Trophoblast cell (in vitro differentiated cells and primary cell): Measurements from ENCODE around the gene DNAJC5G.

Experiments
- DNase-seq, 2 donors: peaks; one replicate each; pipeline ENCODE4 v3.0.0-alpha.2; 2016
- H2AFZ ChIP-seq: 2 replicates; pipeline ENCODE4 v1.6.1; 2013; ENCODE audit warnings: low read length, moderate library complexity, mild to moderate bottlenecking; ENCODE audit not compliant: insufficient read depth, poor library complexity
- H2AK5ac ChIP-seq: 2 replicates; pipeline ENCODE4 v1.6.1; 2013; ENCODE audit warnings: mild to moderate bottlenecking, low read length
- H2BK120ac ChIP-seq: 2 replicates; pipeline ENCODE4 v1.6.1; 2013; ENCODE audit warnings: low read length, mild to moderate bottlenecking, moderate library complexity; ENCODE audit not compliant: insufficient read depth, poor library complexity
- H2BK12ac ChIP-seq: 2 replicates; pipeline ENCODE4 v1.6.1; 2013; ENCODE audit warnings: mild to moderate bottlenecking, low read length, moderate library complexity
- H2BK5ac ChIP-seq: 2 replicates; pipeline ENCODE4 v1.6.1; 2013; ENCODE audit warnings: low read length, low read depth, moderate library complexity, mild to moderate bottlenecking; ENCODE audit not compliant: poor library complexity
- H3K14ac ChIP-seq: 2 replicates; pipeline ENCODE4 v1.6.1; 2013; ENCODE audit warnings: mild to moderate bottlenecking, low read length
- H3K18ac ChIP-seq: 2 replicates; pipeline ENCODE4 v1.6.1; 2013; ENCODE audit warnings: mild to moderate bottlenecking, low read length
- H3K23ac ChIP-seq: 2 replicates; pipeline ENCODE4 v1.6.1; 2013; ENCODE audit warnings: low read length
- H3K27ac ChIP-seq: 2 replicates; pipeline ENCODE4 v1.5.1; 2013; ENCODE audit warnings: low read depth, mild to moderate bottlenecking, inconsistent platforms, low read length, moderate library complexity
- H3K27me3 ChIP-seq: 2 replicates; pipeline ENCODE4 v1.6.1; 2013; ENCODE audit warnings: inconsistent platforms, mild to moderate bottlenecking, low read length, moderate library complexity; ENCODE audit not compliant: insufficient read depth
- H3K36me3 ChIP-seq, 2 experiments: 1 replicate in 1 of 2; 2 replicates in 1 of 2; pipeline ENCODE4 v1.6.1; 2013; ENCODE audit warnings: low read length in 2 of 2, mild to moderate bottlenecking in 2 of 2, moderate library complexity in 1 of 2; ENCODE audit not compliant: insufficient read depth in 2 of 2, control insufficient read depth in 1 of 2
- H3K4ac ChIP-seq: 2 replicates; pipeline ENCODE4 v1.6.1; 2013; ENCODE audit warnings: low read depth, mild to moderate bottlenecking, low read length, moderate library complexity
- H3K4me1 ChIP-seq, 2 experiments: 1 replicate in 1 of 2; 2 replicates in 1 of 2; pipeline ENCODE4 v1.6.1; 2013; ENCODE audit warnings: low read length in 2 of 2, mild to moderate bottlenecking in 2 of 2, moderate library complexity in 1 of 2; ENCODE audit not compliant: insufficient read depth in 2 of 2, control insufficient read depth in 1 of 2
- H3K4me2 ChIP-seq: 2 replicates; pipeline ENCODE4 v1.6.1; 2013; ENCODE audit warnings: inconsistent platforms, mild to moderate bottlenecking, low read length, moderate library complexity
- H3K4me3 ChIP-seq: 2 replicates; pipeline ENCODE4 v1.5.1; 2013; ENCODE audit warnings: mild to moderate bottlenecking, low read depth, low read length, inconsistent platforms
- H3K79me1 ChIP-seq: one replicate; pipeline ENCODE4 v1.6.1; 2013; ENCODE audit warnings: low read length
- H3K79me2 ChIP-seq: 2 replicates; pipeline ENCODE4 v1.6.1; 2013; ENCODE audit warnings: low read length, mild to moderate bottlenecking; ENCODE audit not compliant: control insufficient read depth, insufficient read depth, poor library complexity
- H3K9ac ChIP-seq: 2 replicates; pipeline ENCODE4 v1.6.1; 2013; ENCODE audit warnings: mild to moderate bottlenecking, low read length
- H3K9me3 ChIP-seq: 2 replicates; pipeline ENCODE4 v1.6.1; 2013; ENCODE audit warnings: low read depth, mild to moderate bottlenecking, control low read depth, inconsistent platforms, low read length; ENCODE audit not compliant: insufficient read depth
- H4K12ac ChIP-seq: 2 replicates; pipeline ENCODE4 v1.6.1; 2013; ENCODE audit warnings: low read depth, mild to moderate bottlenecking, low read length, moderate library complexity
- H4K8ac ChIP-seq: 2 replicates; pipeline ENCODE4 v1.6.1; 2013; ENCODE audit warnings: low read depth, mild to moderate bottlenecking, low read length, moderate library complexity
- H4K91ac ChIP-seq: one replicate; pipeline ENCODE4 v1.6.1; 2013; ENCODE audit warnings: low read depth, mild to moderate bottlenecking, low read length, moderate library complexity
- WGBS: extraction: QIAGEN DNeasy Blood & Tissue Kit; methylation state at CpG from one replicate; pipeline ENCODE4 v1.1.7; 2013; ENCODE audit warnings: missing lambda C conversion rate; ENCODE audit not compliant: insufficient read length, insufficient coverage; ENCODE audit errors: extremely low coverage; 5-methylcytosine and 5-hydroxymethylcytosine counted together

The DNAJC5G gene

DNA sequence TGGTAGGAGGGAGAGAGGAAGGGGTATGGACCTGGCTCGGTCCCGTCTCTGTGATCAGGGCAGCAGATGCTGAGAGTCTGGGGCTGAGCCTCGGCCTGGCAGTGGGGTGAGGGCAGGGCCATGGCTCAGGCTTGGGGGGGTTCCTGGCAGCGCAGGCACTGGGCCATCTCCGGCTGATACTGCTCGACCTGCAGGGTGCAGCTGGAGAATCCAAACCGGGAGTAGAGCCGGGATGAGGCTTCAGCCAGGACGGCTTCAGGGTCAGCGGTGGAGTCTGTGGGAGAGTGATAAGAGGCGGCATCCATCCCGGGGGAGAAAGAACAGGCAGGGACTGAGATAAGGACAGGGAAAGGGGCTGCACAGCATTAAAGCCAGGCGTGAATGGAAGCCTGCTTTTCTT is 20.0 kb upstream of the DNAJC5G start:
- no peak overlapping the region for H3K27ac ChIP-seq
- H3K79me1 ChIP-seq: no peaks in the 10 kb centered on the region
- H3K4me2 ChIP-seq: no peak overlapping the region
- no peaks in the 10 kb centered on the region for H3K4me1 ChIP-seq
- no peak for DNase-seq
- no peak overlapping the region for H2BK120ac ChIP-seq
- no peak overlapping the region for H2AFZ ChIP-seq
- H2BK12ac ChIP-seq: no peak overlapping the region
- no peak overlapping the region for H3K4me3 ChIP-seq
- H3K18ac ChIP-seq: no peak overlapping the region
- no peak overlapping the region for H3K9ac ChIP-seq
- no peaks in the 10 kb centered on the region for H3K9me3 ChIP-seq
- no peak overlapping the region for H4K91ac ChIP-seq
- H3K36me3 ChIP-seq: no peaks in the 10 kb centered on the region
- no peak overlapping the region for H3K23ac ChIP-seq
- peaks cover 3% of the 10 kb centered on the region for H3K27me3 ChIP-seq
- no peak overlapping the region for H3K14ac ChIP-seq
- no peak overlapping the region for H2AK5ac ChIP-seq
- WGBS: no CpG with 5 or more reads among the region's 13 CpGs
- H4K8ac ChIP-seq: no peak overlapping the region
- no peak overlapping the region for H2BK5ac ChIP-seq
- no peaks in the 10 kb centered on the region for H3K79me2 ChIP-seq
- no peak overlapping the region for H3K4ac ChIP-seq
- no peak overlapping the region for H4K12ac ChIP-seq

DNA sequence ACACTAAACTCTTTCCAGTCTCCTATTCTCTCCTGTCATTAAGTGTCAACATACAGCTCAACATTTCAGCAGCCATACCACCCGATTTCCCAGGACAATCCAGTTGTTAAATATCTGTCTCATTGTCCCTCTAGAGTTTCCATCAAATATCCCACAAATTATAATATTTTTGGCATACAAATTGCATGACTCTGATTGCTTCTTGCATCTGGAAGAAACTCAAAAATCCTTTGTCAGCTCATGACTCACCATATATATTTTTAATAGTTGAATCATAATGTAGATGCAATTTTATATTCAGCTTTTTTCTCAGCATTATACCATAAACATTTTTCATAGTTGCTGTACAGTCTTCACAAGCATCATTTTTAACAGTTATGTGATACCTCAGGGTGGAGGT is 19.6 kb upstream of the DNAJC5G start:
- no CpG with 5 or more reads among the region's 1 CpG for whole genome bisulfite sequencing
- H3K14ac ChIP-seq: no peak overlapping the region

DNA sequence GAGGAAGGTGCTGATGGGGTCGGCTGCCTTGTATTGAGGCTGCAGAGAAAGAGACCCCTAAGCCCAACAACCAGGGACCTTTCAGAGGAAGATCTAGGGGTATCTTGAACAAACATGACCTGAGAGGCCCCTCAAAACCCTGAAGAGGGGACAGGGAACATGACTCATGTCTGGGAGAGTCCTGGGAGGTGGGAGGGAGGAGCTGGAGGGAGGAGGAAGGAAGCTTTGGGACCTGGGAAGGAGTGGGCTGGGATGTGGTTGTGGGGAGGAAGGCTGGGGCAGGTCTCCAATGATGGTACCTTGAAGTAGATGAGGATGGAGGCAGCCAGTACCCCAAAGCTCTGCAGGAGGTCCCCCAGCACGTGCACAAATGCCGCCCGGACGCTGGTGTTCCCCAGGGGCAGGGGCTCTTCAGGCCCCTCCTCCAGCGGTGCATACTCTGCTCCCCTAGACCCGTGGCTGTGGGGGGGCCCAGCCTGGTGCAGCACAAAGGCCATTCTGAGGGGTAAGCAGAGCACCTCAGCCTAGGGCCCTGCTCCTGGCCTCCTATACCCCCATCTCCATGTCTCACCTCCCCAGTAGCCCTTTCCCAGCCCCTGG is 18.3 kb upstream of the DNAJC5G start:
- Histone ChIP-seq H4K91ac (no peak overlapping the region), H3K79me2 (no peaks in the 10 kb centered on the region), H3K18ac (no peak overlapping the region), H3K79me1 (no peaks in the 10 kb centered on the region), H2BK120ac (no peak overlapping the region), H3K23ac (no peak overlapping the region), H2AFZ (no peak overlapping the region), H3K4me3 (no peak overlapping the region), H3K4ac (no peak overlapping the region), H3K36me3 (no peaks in the 10 kb centered on the region), H3K27me3 (peaks cover 20% of the 10 kb centered on the region), H2BK5ac (no peak overlapping the region), H3K9ac (no peak overlapping the region), H3K9me3 (peaks cover 2% of the 10 kb centered on the region), H3K4me1 (peaks cover 0 to 1% of the 10 kb centered on the region in 2 experiments), H2AK5ac (no peak overlapping the region), H2BK12ac (no peak overlapping the region), H3K4me2 (no peak overlapping the region), H4K8ac (no peak overlapping the region), H3K14ac (no peak overlapping the region), H4K12ac (no peak overlapping the region), H3K27ac (no peak overlapping the region)
- DNase-seq: no peak
- WGBS: no CpG with 5 or more reads among the region's 7 CpGs

More for the DNA sequence above, 19.6 kb upstream of the DNAJC5G start:
- no peaks in the 10 kb centered on the region for H3K9me3 ChIP-seq
- no peak overlapping the region for H2BK12ac ChIP-seq
- no peak overlapping the region for H2AK5ac ChIP-seq
- no peaks in the 10 kb centered on the region for H3K36me3 ChIP-seq
- H3K9ac ChIP-seq: no peak overlapping the region
- H4K8ac ChIP-seq: no peak overlapping the region
- no peak overlapping the region for H3K4me2 ChIP-seq
- no peaks in the 10 kb centered on the region for H3K79me2 ChIP-seq
- no peaks in the 10 kb centered on the region for H3K4me1 ChIP-seq
- H3K4ac ChIP-seq: no peak overlapping the region
- H3K18ac ChIP-seq: no peak overlapping the region
- H3K79me1 ChIP-seq: no peaks in the 10 kb centered on the region
- H2AFZ ChIP-seq: no peak overlapping the region
- no peak overlapping the region for H4K91ac ChIP-seq
- no peak overlapping the region for H3K4me3 ChIP-seq
- no peak overlapping the region for H2BK5ac ChIP-seq
- H4K12ac ChIP-seq: no peak overlapping the region
- no peak for DNase-seq
- H3K27ac ChIP-seq: no peak overlapping the region
- H3K27me3 ChIP-seq: peaks cover 7% of the 10 kb centered on the region
- no peak overlapping the region for H3K23ac ChIP-seq
- H2BK120ac ChIP-seq: no peak overlapping the region

DNA sequence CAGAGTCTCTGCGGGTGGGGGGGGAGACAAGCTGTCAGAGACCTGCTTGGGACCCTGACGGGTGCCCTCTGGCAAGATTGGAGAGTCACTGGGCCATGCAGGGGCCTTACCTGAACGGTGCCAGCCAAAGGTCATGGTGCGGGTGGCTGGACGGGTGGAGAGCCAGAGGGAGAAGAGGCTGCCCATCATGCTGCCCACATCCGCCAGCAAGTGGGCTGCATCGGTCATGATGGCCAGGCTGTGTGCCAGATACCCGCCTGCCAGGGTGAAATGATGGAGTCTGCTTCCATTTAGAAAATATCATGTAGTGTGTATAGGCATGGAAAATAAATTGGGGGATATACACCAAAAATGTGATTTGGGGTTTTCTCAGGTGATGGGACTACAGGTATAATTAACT is 17.2 kb upstream of the DNAJC5G start:
- no peak overlapping the region for H3K27ac ChIP-seq
- H3K4ac ChIP-seq: no peak overlapping the region
- no CpG with 5 or more reads among the region's 8 CpGs for WGBS

More for the DNA sequence above, 17.2 kb upstream of the DNAJC5G start:
- Histone ChIP-seq H3K23ac (no peak overlapping the region), H3K9ac (no peak overlapping the region), H3K4me2 (no peak overlapping the region), H3K79me2 (no peaks in the 10 kb centered on the region), H4K12ac (no peak overlapping the region), H2BK12ac (no peak overlapping the region), H3K79me1 (no peaks in the 10 kb centered on the region), H3K18ac (no peak overlapping the region), H3K4me1 (peaks cover 5 to 10% of the 10 kb centered on the region in 2 experiments), H2BK5ac (no peak overlapping the region), H3K9me3 (peaks cover 2% of the 10 kb centered on the region), H4K8ac (no peak overlapping the region), H3K14ac (no peak overlapping the region), H4K91ac (no peak overlapping the region), H2AK5ac (no peak overlapping the region), H2BK120ac (no peak overlapping the region), H3K4me3 (no peak overlapping the region), H3K36me3 (no peaks in the 10 kb centered on the region), H2AFZ (no peak overlapping the region), H3K27me3 (peaks cover 31% of the 10 kb centered on the region)
- no peak for DNase-seq
